GM12878 (cell line): Measurements from ENCODE around the gene MEX3D. TPM values are rescaled to one million over a fixed set of nuclear protein-coding genes. Genes with fewer than 3 reads are reported as not detected.
A peak's percentile ranks its signal among the peaks of the same experiment; 100 is the strongest.

ENCODE experiments used
- ATAC-seq: fragments of 200-7000 bp; cut with Tn5 transposase; 3 replicates; pipeline ENCODE4 v1.9.1; 2020; ENCODE audit warnings: mild to moderate bottlenecking, moderate library complexity
- BruUV-seq: library from RNA; stranded (reverse); fragments of 400-500 nt; replicated peaks from 2 replicates; lab custom pipeline; 2021; lab: Mats Ljungman, UMichigan
- CTCF ChIA-PET: fragments of 300-600 bp; sonication (Branson Sonifier 250); formaldehyde crosslinking; extraction: SDS; loops from one replicate; lab custom pipeline; 2021; ENCODE audit warnings: inconsistent platforms; lab: Yijun Ruan, JAX
- POLR2A ChIA-PET: fragments of 350-600 bp; formaldehyde crosslinking; extraction: SDS; loops from one replicate; lab custom pipeline; 2021; ENCODE audit warnings: inconsistent platforms; lab: Charles Lee
- RAD21 ChIA-PET: fragments of 300-600 bp; sonication (Branson Sonifier 250); formaldehyde crosslinking; loops from one replicate; lab custom pipeline; 2023; ENCODE audit warnings: antibody characterized with exemption; ENCODE audit not compliant: unreplicated experiment; lab: Charles Lee
- SMC1A ChIA-PET: fragments of 300-600 bp; sonication (Branson Sonifier 250); formaldehyde crosslinking; loops from one replicate; lab custom pipeline; 2023; ENCODE audit not compliant: unreplicated experiment, uncharacterized antibody; lab: Charles Lee
- DNase-seq: peaks from one replicate; pipeline ENCODE4 v3.0.0-alpha.2; 2011; ENCODE audit warnings: low read depth, low spot score
- FAIRE-seq: peaks from 3 replicates; lab custom pipeline; 2011; peaks lifted over from hg19 to GRCh38; lab: Jason Lieb, UNC
- H2AFZ ChIP-seq: 2 replicates; pipeline ENCODE4 v1.6.0; 2011; ENCODE audit warnings: low read depth, low read length, control low read depth; ENCODE audit not compliant: control insufficient read depth
- H3K27ac ChIP-seq: 2 replicates; pipeline ENCODE4 v1.5.1; 2011; ENCODE audit warnings: control low read depth; ENCODE audit not compliant: control insufficient read depth, insufficient read depth
- H3K27me3 ChIP-seq, 2 experiments: replicated peaks in 1 of 2; 2 replicates each; pipeline versions ENCODE4 v1.6.0 to v1.6.1; 2011; ENCODE audit warnings: low read length in 1 of 2; ENCODE audit not compliant: control insufficient read depth in 2 of 2, insufficient read depth in 2 of 2
- H3K36me3 ChIP-seq, 2 experiments: 2 replicates each; pipeline ENCODE4 v1.5.1; 2011; ENCODE audit warnings: low read length in 1 of 2; ENCODE audit not compliant: control insufficient read depth in 2 of 2, insufficient read depth in 2 of 2
- H3K4me1 ChIP-seq: 2 replicates; pipeline ENCODE4 v1.6.1; 2011; ENCODE audit warnings: mild to moderate bottlenecking, low read length, moderate library complexity, mixed read lengths; ENCODE audit not compliant: control insufficient read depth, insufficient read depth
- H3K4me2 ChIP-seq: 2 replicates; pipeline ENCODE4 v1.6.0; 2011; ENCODE audit warnings: control low read depth; ENCODE audit not compliant: control insufficient read depth, insufficient read depth
- H3K4me3 ChIP-seq: fragments of 200-600 bp; sonication (generic); 2 replicates; pipeline ENCODE4 v1.5.1; 2016
- H3K79me2 ChIP-seq: 2 replicates; pipeline ENCODE4 v1.6.0; 2011; ENCODE audit warnings: low read length; ENCODE audit not compliant: control insufficient read depth, insufficient read depth
- H3K9ac ChIP-seq: 2 replicates; pipeline ENCODE4 v1.8.0; 2011; ENCODE audit warnings: low read length, control low read depth, mixed read lengths; ENCODE audit not compliant: control insufficient read depth, insufficient read depth
- H3K9me3 ChIP-seq: replicated peaks from 3 replicates; pipeline ENCODE4 v1.5.1; 2011; ENCODE audit warnings: mild to moderate bottlenecking, low read length; ENCODE audit not compliant: control insufficient read depth, insufficient read depth
- H4K20me1 ChIP-seq: 2 replicates; pipeline ENCODE4 v1.6.0; 2011; ENCODE audit not compliant: control insufficient read depth, insufficient read depth
- BHLHE40 ChIP-seq, 2 experiments: fragments of 450-650 bp in 1 of 2; IDR thresholded peaks; 2 replicates each; pipeline ENCODE4 v1.6.1; 2011 to 2017; ENCODE audit warnings: low read depth in 2 of 2, borderline replicate concordance in 1 of 2, improper control_type of control experiment in 1 of 2, low read length in 1 of 2, mild to moderate bottlenecking in 1 of 2
- E4F1 ChIP-seq: fragments of 450-650 bp; IDR thresholded peaks from 2 replicates; pipeline ENCODE4 v1.6.1; 2018; ENCODE audit warnings: borderline replicate concordance, mild to moderate bottlenecking; ENCODE audit not compliant: partially characterized antibody
- IRF5 ChIP-seq: fragments of 450-650 bp; IDR thresholded peaks from 2 replicates; pipeline ENCODE4 v1.6.1; 2017; ENCODE audit warnings: borderline replicate concordance
- MTA3 ChIP-seq: IDR thresholded peaks from 2 replicates; pipeline ENCODE4 v1.6.1; 2012; ENCODE audit warnings: low read length, inconsistent platforms, borderline replicate concordance
- POLR2A ChIP-seq: IDR thresholded peaks from 2 replicates; pipeline ENCODE4 v1.6.1; 2011; ENCODE audit warnings: low read depth, mild to moderate bottlenecking, low read length
- WGBS: methylation state at CpG from one replicate; pipeline ENCODE4 v1.1.6; 2016; ENCODE audit warnings: low lambda C conversion rate; ENCODE audit not compliant: insufficient replicate concordance, insufficient coverage; ENCODE audit errors: missing lambda C conversion rate; 5-methylcytosine and 5-hydroxymethylcytosine counted together
- in situ Hi-C: fragments of 300-500 bp; cut with MboI; formaldehyde crosslinking; loops from 9 replicates; pipeline ENCODE4 v1.14.3; 2018; ENCODE audit warnings: mixed read lengths
- intact Hi-C: fragments of 100-400 bp; cut with micrococcal nuclease; formaldehyde crosslinking; loops from one replicate; pipeline ENCODE4 v1.14.2; 2022; ENCODE audit not compliant: unreplicated experiment
- polyA plus RNA-seq, 11 experiments: library from polyadenylated mRNA; depleted of rRNA in 4 of 11; unstranded in 6 of 11; stranded (reverse) in 5 of 11; fragments of >200 nt; fragmentation: Nextera tagmentation in 4 of 11; fragmentation: Illumina TruSeq in 1 of 11; extraction: Ambion mirVana in 4 of 11; extraction: Trizol in 1 of 11; gene quantifications; 1 replicate in 1 of 11; 2 replicates in 10 of 11; pipeline versions ENCODE4 v1.2.1 to v1.2.3, GENCODE V29; 2011 to 2016; ENCODE audit warnings: inconsistent platforms in 2 of 11, missing spikeins in 2 of 11, low read depth in 1 of 11
- total RNA-seq, 4 experiments: library from RNA; depleted of rRNA in 3 of 4; stranded (reverse); fragments of >200 nt in 3 of 4; fragmentation: Illumina TruSeq in 1 of 4; extraction: Trizol in 1 of 4; gene quantifications; 2 replicates each; pipeline versions ENCODE4 v1.2.1 to v1.2.3, GENCODE V29; 2013 to 2021

MEX3D gene
- total and polyA plus RNA-seq, 10 of the 15 experiments (the other 5 are each of a cell fraction or from before 2014, with no cell fraction given) = 0.18 to 6.8 (median 0.81) TPM

- TF ChIP-seq IRF5 = no peak
Observed at GRCh38 chr19:1592024-1592754, 24.1 kb upstream of the MEX3D start (continued).

- ChIA-PET SMC1A (interaction anchor here (1.1 to 2.5 kb wide), 4 partner anchors 13 to 81 kb away, joined by 3 to 14 read pairs (median 5); partner anchors contain the start of gene UQCR11), POLR2A (interaction anchor here (0.6 to 1.4 kb wide), 6 partner anchors 9 to 263 kb away, joined by 3 to 7 read pairs (median 3); no protein-coding TSS in a partner anchor), RAD21 (interaction anchor here (0.6 to 2.0 kb wide), 9 partner anchors 13 to 219 kb away, joined by 3 to 16 read pairs (median 4); partner anchors contain the start of genes TCF3 and UQCR11), CTCF (interaction anchor here (0.9 to 4.4 kb wide), 16 partner anchors 12 to 238 kb away, joined by 3 to 55 read pairs (median 5); no protein-coding TSS in a partner anchor)
- TSS peak; percentile 82 for BruUV-seq
- no peak for FAIRE-seq
- H3K9ac ChIP-seq = peak overlapping the region; percentile 98
- peak; percentile 38; the same call in 1 of the 2 replicates for TF ChIP-seq MTA3
- TF ChIP-seq E4F1 = no peak
- peak; percentile 31; the same call in 1 of the 2 replicates for TF ChIP-seq POLR2A
- 0 out of 4 replicates have a peak, but pooled peaks of 1 of the 2 experiments have one; percentile 16 for TF ChIP-seq BHLHE40 (IDR thresholded peaks at IDR 0.05; ENCODE audit: borderline replicate concordance in 1 of 2, low read depth in 2 of 2, low read length in 1 of 2)
- no peaks in the 10 kb centered on the region; a peak in 2 of 4 replicates for H3K36me3 ChIP-seq
- H3K9me3 ChIP-seq = no peaks in the 10 kb centered on the region
- H3K79me2 ChIP-seq = peaks cover 28% of the 10 kb centered on the region
- H2AFZ ChIP-seq = peak overlapping the region; percentile 11; the same call in 1 of the 2 replicates
- peak overlapping the region; percentile 98 for H3K4me3 ChIP-seq
- ATAC-seq = peak; percentile 9
- intact Hi-C loops = no loop called here
- in situ Hi-C loops = no loop called here
- peaks cover 4% of the 10 kb centered on the region; the same call in 1 of the 2 replicates for H3K4me1 ChIP-seq
- no peak for DNase-seq
- H4K20me1 ChIP-seq = no peaks in the 10 kb centered on the region
- H3K27me3 ChIP-seq = no peaks in the 10 kb centered on the region
- peak overlapping the region; percentile 92 for H3K27ac ChIP-seq
- under 1% methylated on average over 31 of the region's 31 CpGs for WGBS
- H3K4me2 ChIP-seq = peak overlapping the region; percentile 79
Observed at GRCh38 chr19:1591421-1592023, 23.4 kb upstream of the MEX3D start.
